ENCODE results near the gene SMPD3. TPM values are rescaled to one million over a fixed set of nuclear protein-coding genes. Genes with fewer than 3 reads are reported as not detected.

SMPD3 gene
- total RNA-seq, 1 experiment from 2014 or later: 0.17 TPM

- no TSS peak for BruUV-seq (replicated peaks)
- no peaks in the 10 kb centered on the region for H3K9me3 ChIP-seq (ENCODE audit: low read depth, low read length, poor library complexity, severe bottlenecking)
- no peak for DNase-seq (ENCODE audit: low spot score)
- ChIA-PET CTCF (no interaction called here), POLR2A (ENCODE audit: low non-redundant PET) (no interaction called here)
- TF ChIP-seq, protein P1, sequence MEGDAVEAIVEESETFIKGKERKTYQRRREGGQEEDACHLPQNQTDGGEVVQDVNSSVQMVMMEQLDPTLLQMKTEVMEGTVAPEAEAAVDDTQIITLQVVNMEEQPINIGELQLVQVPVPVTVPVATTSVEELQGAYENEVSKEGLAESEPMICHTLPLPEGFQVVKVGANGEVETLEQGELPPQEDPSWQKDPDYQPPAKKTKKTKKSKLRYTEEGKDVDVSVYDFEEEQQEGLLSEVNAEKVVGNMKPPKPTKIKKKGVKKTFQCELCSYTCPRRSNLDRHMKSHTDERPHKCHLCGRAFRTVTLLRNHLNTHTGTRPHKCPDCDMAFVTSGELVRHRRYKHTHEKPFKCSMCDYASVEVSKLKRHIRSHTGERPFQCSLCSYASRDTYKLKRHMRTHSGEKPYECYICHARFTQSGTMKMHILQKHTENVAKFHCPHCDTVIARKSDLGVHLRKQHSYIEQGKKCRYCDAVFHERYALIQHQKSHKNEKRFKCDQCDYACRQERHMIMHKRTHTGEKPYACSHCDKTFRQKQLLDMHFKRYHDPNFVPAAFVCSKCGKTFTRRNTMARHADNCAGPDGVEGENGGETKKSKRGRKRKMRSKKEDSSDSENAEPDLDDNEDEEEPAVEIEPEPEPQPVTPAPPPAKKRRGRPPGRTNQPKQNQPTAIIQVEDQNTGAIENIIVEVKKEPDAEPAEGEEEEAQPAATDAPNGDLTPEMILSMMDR (conservative IDR thresholded peaks at IDR 0.05; ENCODE audit: low read depth, low read length): no peak
- no peak for TF ChIP-seq EZH2 (IDR thresholded peaks at IDR 0.05; ENCODE audit: borderline replicate concordance, low read depth, low read length, poor library complexity, severe bottlenecking)
- no peak overlapping the region for H3K4me3 ChIP-seq (ENCODE audit: low read depth, low read length, poor library complexity, severe bottlenecking)
- no peak overlapping the region for H3K27ac ChIP-seq (ENCODE audit: low read depth, low read length, poor library complexity, severe bottlenecking)
- H3K4me1 ChIP-seq (ENCODE audit: insufficient read depth, low read length, poor library complexity, severe bottlenecking): no peaks in the 10 kb centered on the region
- intact Hi-C loops (cut with micrococcal nuclease; ENCODE audit: unreplicated experiment): no loop called here
- H3K36me3 ChIP-seq (ENCODE audit: insufficient read depth, low read length, poor library complexity, severe bottlenecking): no peaks in the 10 kb centered on the region
- H3K27me3 ChIP-seq (replicated peaks; ENCODE audit: insufficient read depth, low read depth, low read length, poor library complexity): no peaks in the 10 kb centered on the region
Observed at GRCh38 chr16:68426347-68426652, 22.0 kb downstream of the SMPD3 start.

- DNase-seq (ENCODE audit: low spot score): no peak
- intact Hi-C loops (cut with micrococcal nuclease; ENCODE audit: unreplicated experiment): no loop called here
- TF ChIP-seq, protein P1 (conservative IDR thresholded peaks at IDR 0.05; ENCODE audit: low read depth, low read length): no peak
- no peak for TF ChIP-seq EZH2 (IDR thresholded peaks at IDR 0.05; ENCODE audit: borderline replicate concordance, low read depth, low read length, poor library complexity, severe bottlenecking)
- no TSS peak for BruUV-seq (replicated peaks)
- Histone ChIP-seq H3K27me3 (replicated peaks; ENCODE audit: insufficient read depth, low read depth, low read length, poor library complexity) (no peaks in the 10 kb centered on the region), H3K4me1 (ENCODE audit: insufficient read depth, low read length, poor library complexity, severe bottlenecking) (no peaks in the 10 kb centered on the region), H3K4me3 (ENCODE audit: low read depth, low read length, poor library complexity, severe bottlenecking) (no peak overlapping the region), H3K9me3 (ENCODE audit: low read depth, low read length, poor library complexity, severe bottlenecking) (no peaks in the 10 kb centered on the region), H3K27ac (ENCODE audit: low read depth, low read length, poor library complexity, severe bottlenecking) (no peak overlapping the region), H3K36me3 (ENCODE audit: insufficient read depth, low read length, poor library complexity, severe bottlenecking) (no peaks in the 10 kb centered on the region)
- POLR2A ChIA-PET (ENCODE audit: low non-redundant PET): no interaction called here
- CTCF ChIA-PET: no interaction called here
Observed at GRCh38 chr16:68425498-68426346, 22.6 kb downstream of the SMPD3 start.

DNA sequence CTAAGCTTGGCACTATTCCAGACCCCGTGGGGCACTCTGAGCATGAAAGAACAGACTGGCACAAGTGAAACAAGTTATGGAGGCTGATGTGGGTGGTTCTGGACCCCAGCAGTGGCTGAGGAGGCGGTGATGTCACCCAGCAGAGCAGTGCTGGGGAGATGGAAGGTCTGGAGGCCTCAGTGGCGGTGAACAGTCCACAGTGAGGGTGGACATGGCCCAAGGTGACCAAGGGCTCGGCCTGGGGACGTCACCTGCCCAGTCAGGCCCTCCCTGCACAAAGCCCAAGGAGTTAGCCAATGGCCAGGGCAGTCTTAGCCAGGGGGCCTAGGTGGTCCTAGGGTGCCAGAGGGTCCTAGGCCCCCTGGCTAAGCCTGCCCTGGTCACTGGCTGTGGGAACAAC lies 24.5 kb downstream of the SMPD3 start:
- POLR2A ChIA-PET (ENCODE audit: low non-redundant PET): no interaction called here
- H3K9me3 ChIP-seq (ENCODE audit: low read depth, low read length, poor library complexity, severe bottlenecking): no peaks in the 10 kb centered on the region
- no peak for TF ChIP-seq EZH2 (IDR thresholded peaks at IDR 0.05; ENCODE audit: borderline replicate concordance, low read depth, low read length, poor library complexity, severe bottlenecking)
- TF ChIP-seq, protein P1 (conservative IDR thresholded peaks at IDR 0.05; ENCODE audit: low read depth, low read length): no peak
- no peak overlapping the region for H3K4me3 ChIP-seq (ENCODE audit: low read depth, low read length, poor library complexity, severe bottlenecking)
- intact Hi-C loops (cut with micrococcal nuclease; ENCODE audit: unreplicated experiment): no loop called here
- no peaks in the 10 kb centered on the region for H3K4me1 ChIP-seq (ENCODE audit: insufficient read depth, low read length, poor library complexity, severe bottlenecking)
- CTCF ChIA-PET: no interaction called here
- no peaks in the 10 kb centered on the region for H3K36me3 ChIP-seq (ENCODE audit: insufficient read depth, low read length, poor library complexity, severe bottlenecking)
- no peak for DNase-seq (ENCODE audit: low spot score)
- no peaks in the 10 kb centered on the region for H3K27me3 ChIP-seq (replicated peaks; ENCODE audit: insufficient read depth, low read depth, low read length, poor library complexity)
- no TSS peak for BruUV-seq (replicated peaks)
- no peak overlapping the region for H3K27ac ChIP-seq (ENCODE audit: low read depth, low read length, poor library complexity, severe bottlenecking)
